Thymus (tissue), 11 donors: ENCODE results near the gene GAPVD1. TPM values are rescaled to one million over a fixed set of nuclear protein-coding genes. Genes with fewer than 3 reads are reported as not detected.
A peak's percentile ranks its signal among the peaks of the same experiment; 100 is the strongest.

Experiments used
- DNase-seq, 9 donors: peaks; one replicate each; pipeline ENCODE4 v3.0.0-alpha.2; 2013; ENCODE audit warnings: low spot score in 9 of 9, low read depth in 6 of 9, missing footprints in 1 of 9
- H3K27ac ChIP-seq, 2 donors: one replicate each; pipeline ENCODE4 v1.5.1; 2013; ENCODE audit warnings: control low read depth in 1 of 2, low read depth in 1 of 2, low read length in 1 of 2, mild to moderate bottlenecking in 1 of 2, moderate library complexity in 1 of 2
- H3K27me3 ChIP-seq, 2 donors: one replicate each; pipeline ENCODE4 v1.5.1; 2013; ENCODE audit warnings: low read length in 1 of 2; ENCODE audit not compliant: control insufficient read depth in 2 of 2, insufficient read depth in 1 of 2
- H3K36me3 ChIP-seq, 2 donors: one replicate each; pipeline ENCODE4 v1.5.1; 2013; ENCODE audit warnings: low read length in 1 of 2, mild to moderate bottlenecking in 1 of 2, moderate library complexity in 1 of 2; ENCODE audit not compliant: control insufficient read depth in 2 of 2, insufficient read depth in 2 of 2
- H3K4me1 ChIP-seq, 2 donors: one replicate each; pipeline ENCODE4 v1.5.1; 2013; ENCODE audit warnings: low read length in 2 of 2; ENCODE audit not compliant: control insufficient read depth in 2 of 2, insufficient read depth in 2 of 2
- H3K4me3 ChIP-seq, 2 donors: one replicate each; pipeline ENCODE4 v1.5.1; 2013; ENCODE audit warnings: low read length in 2 of 2, control low read depth in 1 of 2, mild to moderate bottlenecking in 1 of 2
- H3K9me3 ChIP-seq, 2 donors: one replicate each; pipeline ENCODE4 v1.5.1; 2013; ENCODE audit warnings: low read length in 1 of 2, mild to moderate bottlenecking in 1 of 2; ENCODE audit not compliant: control insufficient read depth in 2 of 2, insufficient read depth in 1 of 2
- WGBS: extraction: QIAGEN DNeasy Blood & Tissue Kit; methylation state at CpG from one replicate; pipeline ENCODE4 v1.1.7; 2013; 5-methylcytosine and 5-hydroxymethylcytosine counted together
- polyA plus RNA-seq: library from polyadenylated mRNA; stranded (reverse); fragments of 200-250 nt; gene quantifications from one replicate; pipeline ENCODE4 v1.2.3, GENCODE V29; 2013
- total RNA-seq: library from RNA; stranded (reverse); fragments of 120-200 nt; gene quantifications from one replicate; pipeline ENCODE4 v1.2.4, GENCODE V29; 2013
- donor health status: healthy.

GAPVD1 gene
- total and polyA plus RNA-seq, 2 donors, result 12.9 to 23.0 TPM

GRCh38 chr9:125409637-125410521, 148.3 kb downstream of the GAPVD1 start:
- Histone ChIP-seq H3K4me1 (peaks cover 3 to 9% of the 10 kb centered on the region in 2 donors), H3K27me3 (peaks cover 6 to 43% of the 10 kb centered on the region in 2 donors), H3K27ac (no peak overlapping the region), H3K4me3 (peak overlapping the region in 1 of 2 donors; percentile 13), H3K9me3 (no peaks in the 10 kb centered on the region), H3K36me3 (no peaks in the 10 kb centered on the region)
- peak in 2 of 9 donors; percentile 13 to 67 for DNase-seq
- 96% methylated on average over 13 of the region's 13 CpGs for WGBS

GRCh38 chr9:125410522-125410894, 148.9 kb downstream of the GAPVD1 start:
- no peaks in the 10 kb centered on the region for H3K36me3 ChIP-seq
- H3K4me3 ChIP-seq, result peak overlapping the region in 1 of 2 donors; percentile 13
- no peak for DNase-seq
- H3K27ac ChIP-seq, result no peak overlapping the region
- peaks cover 3 to 9% of the 10 kb centered on the region in 2 donors for H3K4me1 ChIP-seq
- 96% methylated on average over 24 of the region's 24 CpGs for WGBS
- H3K9me3 ChIP-seq, result no peaks in the 10 kb centered on the region
- peaks cover 6 to 43% of the 10 kb centered on the region in 2 donors for H3K27me3 ChIP-seq

- Histone ChIP-seq H3K36me3 (no peaks in the 10 kb centered on the region), H3K4me1 (peaks cover 3 to 9% of the 10 kb centered on the region in 2 donors), H3K27ac (no peak overlapping the region), H3K4me3 (no peak overlapping the region), H3K9me3 (no peaks in the 10 kb centered on the region), H3K27me3 (peaks cover 6 to 43% of the 10 kb centered on the region in 2 donors)
- DNase-seq, result no peak
- WGBS, result 78% methylated on average over 14 of the region's 14 CpGs
Observed at GRCh38 chr9:125411171-125411756, 149.6 kb downstream of the GAPVD1 start.

- H3K27me3 ChIP-seq, result peaks cover 6 to 35% of the 10 kb centered on the region in 2 donors
- peaks cover 3 to 9% of the 10 kb centered on the region in 2 donors for H3K4me1 ChIP-seq
- H3K4me3 ChIP-seq, result no peak overlapping the region
- no peaks in the 10 kb centered on the region for H3K9me3 ChIP-seq
- H3K27ac ChIP-seq, result no peak overlapping the region
- no peaks in the 10 kb centered on the region for H3K36me3 ChIP-seq
- WGBS, result 90% methylated on average over 10 of the region's 10 CpGs
- DNase-seq, result no peak
Observed at GRCh38 chr9:125412166-125412565, 150.5 kb downstream of the GAPVD1 start.

- H3K9me3 ChIP-seq, result no peaks in the 10 kb centered on the region
- H3K27ac ChIP-seq, result no peak overlapping the region
- H3K27me3 ChIP-seq, result peaks cover under 1 to 21% of the 10 kb centered on the region in 2 donors
- 96% methylated on average over 8 of the region's 8 CpGs for WGBS
- no peak overlapping the region for H3K4me3 ChIP-seq
- DNase-seq, result no peak
- peaks cover 0 to under 1% of the 10 kb centered on the region in 2 donors for H3K4me1 ChIP-seq
- no peaks in the 10 kb centered on the region for H3K36me3 ChIP-seq
Observed at GRCh38 chr9:125413579-125413978, 152.0 kb downstream of the GAPVD1 start.

GRCh38 chr9:125415583-125416460, 154.2 kb downstream of the GAPVD1 start:
- no peak for DNase-seq
- Histone ChIP-seq H3K4me1 (no peaks in the 10 kb centered on the region), H3K9me3 (no peaks in the 10 kb centered on the region), H3K27me3 (peaks cover 0 to 3% of the 10 kb centered on the region in 2 donors), H3K27ac (no peak overlapping the region), H3K4me3 (no peak overlapping the region), H3K36me3 (no peaks in the 10 kb centered on the region)
- WGBS, result 94% methylated on average over 23 of the region's 23 CpGs

GRCh38 chr9:125416517-125416916, 154.9 kb downstream of the GAPVD1 start:
- H3K4me3 ChIP-seq, result no peak overlapping the region
- no peak overlapping the region for H3K27ac ChIP-seq
- no peaks in the 10 kb centered on the region for H3K36me3 ChIP-seq
- H3K4me1 ChIP-seq, result no peaks in the 10 kb centered on the region
- no peaks in the 10 kb centered on the region for H3K9me3 ChIP-seq
- no peaks in the 10 kb centered on the region for H3K27me3 ChIP-seq
- no peak for DNase-seq
- WGBS, result 98% methylated on average over 8 of the region's 8 CpGs
